Islet of Langerhans (tissue), 1 donor: ENCODE results near the gene CCNH.

ENCODE experiments used
- FAIRE-seq: peaks from one replicate; lab custom pipeline; 2011; peaks lifted over from hg19 to GRCh38; lab: Jason Lieb, UNC

Gene CCNH

DNA sequence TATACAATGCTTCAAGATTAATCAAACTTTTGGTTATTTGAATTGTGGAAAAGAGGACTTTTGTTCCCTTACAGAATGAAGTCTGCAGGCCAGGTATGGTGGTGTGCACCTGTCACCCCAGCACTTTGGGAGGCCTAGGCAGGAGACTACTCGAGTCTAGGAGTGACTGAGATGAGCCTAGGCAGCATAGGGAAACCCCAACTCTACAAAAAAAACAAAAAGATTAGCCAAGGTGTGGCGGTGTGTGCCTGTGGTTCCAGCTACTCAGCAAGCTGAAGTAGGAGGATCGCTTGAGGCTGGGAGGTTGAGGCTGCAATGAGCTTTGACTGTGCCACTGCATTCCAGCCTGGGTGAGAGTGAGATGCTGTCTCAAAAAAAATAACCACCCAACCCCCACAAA, 9.3 kb downstream of the CCNH start:
- no peak for FAIRE-seq

- no peak for FAIRE-seq
Observed at GRCh38 chr5:87401626-87402025, 11.1 kb downstream of the CCNH start.

DNA sequence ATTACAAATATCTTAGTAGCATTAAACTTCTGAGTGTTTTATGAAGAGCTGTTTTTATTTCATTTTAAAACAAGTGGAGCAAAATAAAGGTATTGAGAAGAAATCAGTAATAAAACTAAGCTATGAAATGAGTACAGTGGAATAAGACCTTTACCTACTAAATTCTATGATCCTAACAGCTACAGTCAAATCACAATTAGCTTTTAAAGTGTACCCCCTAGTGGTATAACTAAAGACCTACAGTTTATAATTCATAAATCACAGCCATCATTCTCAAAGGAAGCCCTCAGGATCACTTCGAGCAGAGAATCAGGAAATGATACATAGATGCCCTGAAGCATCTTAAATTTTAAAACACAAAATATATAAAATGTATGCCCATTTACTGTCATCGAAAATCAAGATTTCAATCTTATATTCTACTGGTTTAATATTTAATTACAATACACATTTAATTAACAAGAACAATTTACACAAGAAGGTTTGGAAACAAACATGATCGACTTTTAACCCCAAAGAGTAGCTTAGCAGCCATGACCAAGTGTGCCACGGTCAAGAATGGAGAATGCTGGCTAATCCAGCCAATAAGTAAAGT, 12.3 kb downstream of the CCNH start:
- FAIRE-seq, result peak; percentile 86

GRCh38 chr5:87399720-87400119, 13.0 kb downstream of the CCNH start:
- no peak for FAIRE-seq

DNA sequence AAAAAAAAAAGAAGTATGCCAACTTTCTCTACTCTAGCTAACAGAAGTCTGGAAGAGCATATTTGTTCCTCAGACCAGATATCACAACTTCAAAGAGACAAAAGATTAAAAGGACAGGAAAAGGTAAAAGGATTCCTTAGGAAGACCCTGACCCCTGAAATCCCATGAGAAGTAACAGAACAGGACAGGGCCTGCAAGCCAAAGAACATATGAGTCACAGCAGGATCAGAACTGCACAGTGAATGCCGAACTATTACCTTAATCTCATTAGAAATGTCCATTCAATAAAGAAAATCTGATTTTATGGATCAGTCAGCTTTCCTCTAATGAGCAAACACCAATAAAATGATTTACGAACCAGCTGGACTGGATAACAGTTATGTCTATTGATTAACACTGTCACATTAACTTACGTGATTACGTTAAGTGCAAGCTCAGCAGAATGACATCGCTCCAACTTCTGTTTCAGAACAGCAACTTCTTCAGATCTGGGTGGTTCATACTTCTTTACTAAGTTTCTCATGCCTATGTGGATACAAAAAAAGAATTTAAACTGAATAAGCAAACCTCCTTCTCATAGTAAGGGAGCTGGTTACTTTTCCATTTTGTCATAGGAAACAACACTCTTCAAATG, 13.6 kb downstream of the CCNH start:
- no peak for FAIRE-seq

GRCh38 chr5:87394411-87395165, 18.1 kb downstream of the CCNH start:
- FAIRE-seq, result peak; percentile 17

DNA sequence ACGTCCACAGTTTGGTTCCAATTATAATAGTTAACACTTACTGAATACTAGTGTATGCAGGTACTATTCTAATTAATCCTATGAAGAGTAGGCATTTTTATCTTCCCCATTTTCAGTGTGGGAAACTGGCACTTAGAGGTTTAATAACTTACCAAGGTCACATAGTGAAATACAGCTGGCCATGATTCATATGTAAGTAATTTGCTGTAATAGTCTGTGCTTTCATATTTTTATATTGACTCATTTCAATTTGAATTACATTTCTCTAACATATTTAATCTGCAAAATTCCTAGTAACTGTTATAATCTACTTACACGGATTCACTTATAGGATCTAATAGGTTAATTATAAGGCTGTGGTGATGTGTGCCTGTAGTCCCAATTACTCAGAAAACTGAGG, 19.4 kb downstream of the CCNH start:
- FAIRE-seq, result peak; percentile 83

DNA sequence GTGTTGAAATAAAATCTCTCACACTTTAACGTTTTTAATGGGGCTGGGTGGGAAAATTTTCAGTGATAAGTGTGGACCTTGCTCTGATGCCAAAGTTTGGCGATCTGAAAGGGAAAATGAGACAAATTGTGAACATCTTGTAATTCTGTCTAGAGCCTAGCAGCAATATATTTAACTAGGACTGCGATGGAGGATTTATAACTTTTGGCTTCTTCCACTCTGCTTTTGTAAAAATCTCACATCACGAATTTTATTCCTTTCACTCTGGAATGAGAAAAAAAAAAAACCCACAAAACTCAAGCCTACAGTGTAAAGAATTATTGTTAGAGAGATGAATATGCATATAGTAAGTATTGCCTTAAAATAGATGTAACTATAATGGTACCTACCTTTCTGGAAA, 19.9 kb downstream of the CCNH start:
- FAIRE-seq, result no peak

- FAIRE-seq, result no peak
Observed at GRCh38 chr5:87392170-87392569, 20.6 kb downstream of the CCNH start.

DNA sequence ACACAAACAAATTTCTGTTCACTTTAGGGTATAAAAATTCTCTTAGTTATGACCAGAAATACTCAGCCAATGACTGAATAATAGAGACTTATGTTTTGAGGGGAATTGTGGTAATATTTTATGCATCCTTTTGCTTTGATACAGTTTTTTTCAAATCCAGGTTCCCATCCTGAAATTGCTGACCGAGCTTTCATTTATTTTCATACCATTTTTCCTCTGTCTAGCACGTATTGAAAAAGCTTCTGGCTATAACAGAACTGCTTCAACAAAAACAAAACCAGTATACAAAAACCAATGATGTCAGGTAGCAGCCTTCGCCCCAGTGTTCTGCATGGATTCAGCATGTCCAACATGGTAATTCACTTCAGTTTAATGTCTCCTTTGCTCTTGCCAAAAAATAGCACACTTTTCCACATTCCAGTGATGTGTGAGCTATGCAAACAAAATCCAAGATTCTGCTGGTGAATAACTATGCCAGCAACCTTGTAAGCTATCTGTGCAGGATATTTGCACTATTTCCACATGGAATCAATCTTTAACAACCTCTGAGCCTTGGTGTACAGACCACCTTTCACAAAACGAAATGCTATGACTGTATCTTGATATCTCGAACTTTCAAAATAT, 22.0 kb downstream of the CCNH start:
- FAIRE-seq, result no peak

- peak; percentile 21 for FAIRE-seq
Observed at GRCh38 chr5:87390075-87390474, 22.7 kb downstream of the CCNH start.

- FAIRE-seq, result peak; percentile 97
Observed at GRCh38 chr5:87389296-87390034, 23.3 kb downstream of the CCNH start.

- FAIRE-seq, result no peak
Observed at GRCh38 chr5:87388129-87388528, 24.6 kb downstream of the CCNH start.

DNA sequence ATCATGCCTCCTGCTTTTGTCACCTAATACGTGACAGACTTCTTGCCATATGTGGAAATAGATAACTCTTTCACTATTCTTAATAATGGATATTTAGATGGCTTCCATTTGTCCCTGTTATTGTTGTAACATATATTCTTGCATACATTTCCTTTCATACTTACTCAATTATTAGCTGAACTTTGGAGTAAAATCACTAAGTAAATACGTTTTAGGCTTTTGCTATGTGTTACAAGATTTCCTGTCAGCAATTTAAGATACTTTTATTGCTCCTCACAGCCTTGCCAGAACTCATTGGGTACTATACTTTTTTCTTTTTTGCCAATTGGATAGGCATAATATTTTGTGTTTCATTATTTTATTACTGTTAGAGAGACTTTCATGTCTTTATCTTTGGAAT, 26.9 kb downstream of the CCNH start:
- FAIRE-seq, result peak; percentile 17

GRCh38 chr5:87383216-87383615, 29.5 kb downstream of the CCNH start:
- no peak for FAIRE-seq

DNA sequence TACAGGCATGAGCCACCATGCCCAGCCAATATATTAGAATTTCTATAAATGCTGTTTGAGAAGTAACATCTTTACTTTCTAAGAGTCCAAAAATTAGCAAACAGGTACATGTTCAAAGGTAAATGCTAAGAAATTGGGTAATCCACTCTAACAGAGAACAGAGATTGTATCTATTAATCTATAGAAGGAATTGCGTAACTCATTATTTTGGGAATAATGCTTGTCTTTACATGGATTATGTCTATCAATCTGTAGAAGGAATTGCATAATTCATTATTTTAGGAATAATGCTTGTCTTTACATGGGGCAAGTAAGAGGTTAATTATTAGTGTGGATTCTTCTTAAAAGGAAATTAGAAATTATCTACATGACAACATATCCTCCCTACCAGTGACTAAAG, 30.5 kb downstream of the CCNH start:
- no peak for FAIRE-seq

DNA sequence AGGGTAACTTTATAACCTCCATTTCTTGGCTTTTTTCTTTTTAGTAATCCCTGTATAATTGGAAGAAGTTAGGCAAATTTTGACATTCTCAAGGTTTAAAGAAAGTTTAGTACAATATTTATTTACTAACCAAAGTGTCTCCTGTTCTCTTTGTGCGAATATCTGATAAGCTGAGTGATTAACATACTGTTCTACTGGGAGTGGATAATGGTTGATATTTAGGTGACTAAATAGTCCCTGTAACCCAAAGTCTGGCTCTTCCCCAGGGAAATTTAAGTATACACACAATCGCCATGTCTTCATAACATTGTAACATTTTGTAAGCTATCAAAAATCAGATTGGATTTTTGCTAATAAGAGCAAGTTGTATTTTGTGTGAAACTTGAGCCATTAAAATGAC, 40.0 kb downstream of the CCNH start:
- FAIRE-seq, result no peak

DNA sequence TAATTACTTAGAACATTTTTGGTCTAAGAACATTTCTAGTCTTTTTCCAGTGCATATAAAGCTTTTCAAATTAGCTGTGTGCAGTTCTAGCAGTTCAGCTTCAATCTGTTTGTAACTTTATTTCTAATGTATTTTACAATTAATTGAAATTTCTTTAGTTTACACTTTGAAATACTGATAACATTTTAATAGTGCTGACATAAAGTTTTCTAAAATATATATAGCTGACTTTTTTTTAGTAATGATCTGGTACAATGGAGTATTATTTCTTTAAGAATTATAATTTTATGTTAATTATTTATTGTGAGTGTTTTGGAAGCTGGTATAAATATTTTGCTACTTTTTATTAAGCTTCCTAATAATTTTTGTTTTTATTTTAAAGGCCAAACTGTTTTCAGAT, 43.3 kb downstream of the CCNH start:
- FAIRE-seq, result peak; percentile 78

- no peak for FAIRE-seq
Observed at GRCh38 chr5:87368601-87369000, 44.1 kb downstream of the CCNH start.

DNA sequence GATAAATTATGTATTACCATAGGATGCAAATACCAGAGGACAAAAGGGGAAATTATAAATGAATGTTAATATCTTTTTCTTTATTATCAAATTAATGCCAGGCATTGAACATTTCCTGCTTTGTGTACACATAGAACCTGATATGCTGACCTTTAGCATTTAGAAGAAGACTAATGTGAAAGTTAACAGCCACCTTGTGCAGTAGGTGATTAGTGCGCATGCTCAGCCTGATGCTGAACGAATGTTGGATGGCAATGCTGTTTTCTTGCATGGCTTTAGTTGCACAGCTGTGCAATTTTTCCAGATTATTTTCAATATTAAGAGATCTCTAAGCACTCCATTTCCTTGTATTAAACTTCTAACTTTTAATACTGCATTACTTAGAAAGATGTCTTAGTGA, 45.5 kb downstream of the CCNH start:
- FAIRE-seq, result peak; percentile 62

GRCh38 chr5:87361536-87362213, 51.1 kb downstream of the CCNH start:
- no peak for FAIRE-seq

- FAIRE-seq, result no peak
Observed at GRCh38 chr5:87361031-87361445, 51.7 kb downstream of the CCNH start.
